NCI-H128 (cell line): ENCODE results near the gene SELENOT.
"Not testable (repeated sequence)": the region's sequence is repeated elsewhere in the genome, so short reads cannot be mapped to it uniquely, and the experiment has no call there.

ENCODE experiments used
- DNase-seq: peaks from one replicate; lab custom pipeline; 2025; ENCODE audit not compliant: unreplicated experiment; lab: John Stamatoyannopoulos, UW

The SELENOT gene, protein sequence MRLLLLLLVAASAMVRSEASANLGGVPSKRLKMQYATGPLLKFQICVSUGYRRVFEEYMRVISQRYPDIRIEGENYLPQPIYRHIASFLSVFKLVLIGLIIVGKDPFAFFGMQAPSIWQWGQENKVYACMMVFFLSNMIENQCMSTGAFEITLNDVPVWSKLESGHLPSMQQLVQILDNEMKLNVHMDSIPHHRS

GRCh38 chr3:150603153-150603979 is at the start of gene SELENOT:
Gene SELENOT, plus strand, starts transcription at chr3:150603321. Its CDS starts 42 bp downstream, at chr3:150603363.
- peak; percentile 95 for DNase-seq

DNA sequence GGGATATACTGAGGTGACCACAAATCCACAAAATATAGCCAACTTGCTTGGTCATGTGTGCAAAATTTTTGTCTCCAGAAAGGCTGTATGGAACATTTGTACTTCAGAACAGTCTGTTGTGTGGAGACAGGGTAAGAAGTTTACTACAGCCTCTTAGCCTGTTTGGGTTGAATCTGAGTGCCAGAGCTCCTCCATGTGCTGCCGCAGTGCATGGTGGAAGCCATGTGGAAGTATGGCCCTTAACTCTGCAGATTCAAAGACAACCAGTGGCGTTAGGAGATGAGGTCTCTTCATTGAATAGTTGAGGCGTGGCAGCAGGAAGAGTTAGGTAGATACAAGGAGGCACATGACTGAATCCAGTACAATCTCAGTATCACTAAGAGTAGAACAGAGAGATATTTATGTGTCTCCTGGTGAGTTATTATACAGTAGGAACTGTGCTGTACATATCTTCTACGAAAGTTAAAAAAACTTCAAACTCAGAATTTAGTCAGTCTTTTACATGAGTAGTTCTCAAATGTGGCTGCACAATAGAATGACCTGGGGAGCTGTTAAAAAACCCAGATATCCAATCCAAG is 47.2 kb upstream of the SELENOT start:
- DNase-seq = no peak

DNA sequence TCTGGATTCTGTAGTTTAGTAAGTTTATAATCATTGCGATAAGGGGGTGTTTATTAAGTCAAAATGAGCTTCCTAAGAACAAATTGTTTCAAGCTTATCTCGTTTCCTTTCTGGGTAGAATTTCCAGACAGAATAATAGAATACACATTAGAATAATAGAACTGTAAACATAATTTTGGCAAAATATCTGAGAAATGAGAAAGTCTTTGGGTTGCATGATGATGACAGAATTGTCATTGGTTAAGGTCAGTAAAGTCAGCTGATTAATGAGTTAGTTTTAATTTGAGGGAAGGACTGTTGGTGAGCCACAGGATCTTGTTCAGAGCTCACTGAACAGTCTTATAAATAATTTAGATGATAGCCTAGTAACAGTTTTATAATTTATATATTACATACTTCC is 46.3 kb upstream of the SELENOT start:
- DNase-seq = no peak

GRCh38 chr3:150557725-150558124 is 45.4 kb upstream of the SELENOT start:
- DNase-seq = no peak

GRCh38 chr3:150564243-150564642 is 38.9 kb upstream of the SELENOT start:
- DNase-seq = no peak

GRCh38 chr3:150567328-150567727 is 35.8 kb upstream of the SELENOT start:
- no peak for DNase-seq

DNA sequence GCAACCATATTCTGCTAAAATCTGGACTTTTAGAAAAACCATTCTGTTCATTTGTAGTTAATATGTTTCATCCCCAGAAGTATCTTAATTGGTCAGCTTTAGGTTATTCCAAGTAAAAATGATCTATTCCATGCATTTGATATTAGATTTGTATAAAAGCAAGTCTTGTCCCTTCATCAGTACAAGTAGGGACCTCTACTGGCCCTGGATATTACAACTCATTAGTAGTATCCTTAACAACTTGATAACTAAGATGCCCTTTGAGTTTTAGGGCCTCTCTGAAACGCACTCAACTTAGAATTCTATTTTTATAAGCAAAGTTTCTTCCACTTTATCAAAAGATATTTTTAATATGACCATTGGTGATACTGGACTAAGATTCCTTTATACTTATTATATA is 25.3 kb upstream of the SELENOT start:
- DNase-seq = no peak

DNA sequence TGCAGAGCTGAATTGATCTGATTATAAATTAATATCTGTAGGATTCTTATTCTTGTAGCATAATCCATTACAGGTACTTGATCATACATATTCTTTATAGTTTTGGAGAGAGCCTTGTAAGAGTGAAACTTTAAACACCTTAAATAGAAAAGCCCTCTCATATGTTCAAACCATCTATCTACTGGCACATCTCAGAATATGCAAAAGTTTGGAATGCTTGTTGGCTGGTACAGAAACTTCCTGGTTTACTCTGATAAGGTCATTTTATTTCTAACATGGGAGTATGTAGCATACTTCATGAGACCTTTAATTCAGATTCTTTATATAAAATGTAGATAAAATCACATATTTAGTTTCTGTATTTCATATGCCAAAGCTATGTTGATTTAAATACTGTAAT is 21.9 kb upstream of the SELENOT start:
- no peak for DNase-seq

DNA sequence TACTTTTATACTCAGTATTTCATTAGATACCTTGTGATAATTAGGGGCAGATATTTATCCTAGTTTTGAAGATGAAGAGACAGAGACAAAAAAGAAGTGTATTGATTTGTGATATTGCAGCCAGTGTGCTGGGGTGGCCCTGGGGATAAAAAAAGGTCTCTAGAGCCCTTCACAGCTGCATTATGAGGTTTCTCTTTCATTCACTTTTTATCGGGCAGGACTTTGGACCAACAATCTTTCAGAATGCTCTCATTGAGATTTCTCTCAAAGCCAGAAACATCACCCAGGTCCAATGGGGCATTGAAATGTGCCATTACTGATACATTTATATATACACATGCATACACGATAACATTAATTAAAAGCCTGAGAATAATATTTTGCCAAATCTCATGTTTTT is 20.5 kb upstream of the SELENOT start:
- DNase-seq = no peak

- DNase-seq = no peak
Measured at GRCh38 chr3:150583028-150583427, 20.1 kb upstream of the SELENOT start.

- DNase-seq = no peak
Measured at GRCh38 chr3:150588027-150588830, 14.9 kb upstream of the SELENOT start.

DNA sequence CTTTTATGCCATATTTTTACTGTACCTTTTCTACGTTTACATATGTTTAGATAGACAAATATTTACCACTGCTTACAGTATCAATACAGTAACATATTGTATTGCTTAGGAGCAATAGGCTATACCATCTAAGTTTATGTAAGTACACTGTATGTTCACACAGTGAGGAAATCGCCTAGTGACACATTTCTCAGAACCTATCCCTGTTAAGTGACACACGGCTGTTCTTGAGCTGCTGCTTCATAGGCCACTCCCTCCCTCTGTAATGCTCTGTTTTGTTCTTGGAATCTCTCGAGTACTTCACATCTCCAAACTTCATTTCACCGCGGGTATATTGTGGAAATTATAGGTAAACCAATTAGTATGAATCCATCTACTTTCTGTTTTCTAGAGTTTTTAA is 13.4 kb upstream of the SELENOT start:
- no peak for DNase-seq

DNA sequence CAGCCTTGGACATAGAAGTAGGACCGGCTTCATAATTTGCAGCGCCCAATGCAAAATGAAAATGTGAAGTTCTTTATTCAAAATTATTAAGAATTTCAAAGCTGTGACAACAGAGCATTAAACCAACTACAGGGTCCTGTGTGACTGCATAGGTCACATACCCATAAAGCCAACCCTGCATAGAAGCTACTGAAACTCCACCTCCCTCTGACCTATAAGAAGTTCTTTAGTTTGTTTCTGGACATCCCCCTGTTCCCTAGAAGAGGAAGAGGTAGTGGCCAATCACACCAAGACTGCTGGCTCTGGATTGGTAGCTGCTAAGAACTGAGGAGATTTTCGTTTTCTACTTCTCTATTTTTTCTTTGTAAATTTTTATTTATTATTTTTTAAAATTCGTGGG is 9.0 kb upstream of the SELENOT start:
- DNase-seq = no peak

GRCh38 chr3:150597646-150598045 is 5.5 kb upstream of the SELENOT start:
- DNase-seq = no peak

- DNase-seq = no peak
Measured at GRCh38 chr3:150599611-150600297, 3.4 kb upstream of the SELENOT start.

GRCh38 chr3:150600647-150601530 is 2.2 kb upstream of the SELENOT start:
- DNase-seq = not testable (repeated sequence)

- no peak for DNase-seq
Measured at GRCh38 chr3:150602426-150603152, 532 bp upstream of the SELENOT start.

DNA sequence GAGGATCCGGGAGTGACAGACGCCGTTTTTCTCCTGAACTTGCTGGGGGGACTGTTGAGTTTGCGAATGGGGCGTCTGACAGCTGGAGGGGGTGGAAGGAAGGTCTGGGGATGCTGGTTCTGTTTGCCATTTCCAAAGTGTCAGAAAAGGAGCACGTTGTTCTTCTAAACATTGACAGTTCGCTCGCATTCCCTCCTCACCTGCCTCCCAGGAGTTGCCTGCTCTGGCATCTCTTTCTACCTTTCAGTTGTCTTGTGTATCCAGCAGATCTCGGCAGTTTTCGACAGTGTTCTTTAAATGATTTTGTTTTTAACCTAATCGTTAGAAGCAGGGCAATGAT is 829 bp downstream of the SELENOT start:
- no peak for DNase-seq

GRCh38 chr3:150605998-150606641 is 3.0 kb downstream of the SELENOT start:
- no peak for DNase-seq
